Stimulated activated CD8-positive, alpha-beta memory T cell treated with anti-CD3 and anti-CD28 coated beads, Interleukin-7, amount 100 ng/mL, for 24 hours (primary cell): ENCODE measurements around the gene MBNL1.
A peak's percentile ranks its signal among the peaks of the same experiment; 100 is the strongest.

ENCODE experiments used
- DNase-seq: peaks from one replicate; pipeline ENCODE4 v3.0.0-alpha.2; 2020; ENCODE audit warnings: low read depth

Gene MBNL1

DNA sequence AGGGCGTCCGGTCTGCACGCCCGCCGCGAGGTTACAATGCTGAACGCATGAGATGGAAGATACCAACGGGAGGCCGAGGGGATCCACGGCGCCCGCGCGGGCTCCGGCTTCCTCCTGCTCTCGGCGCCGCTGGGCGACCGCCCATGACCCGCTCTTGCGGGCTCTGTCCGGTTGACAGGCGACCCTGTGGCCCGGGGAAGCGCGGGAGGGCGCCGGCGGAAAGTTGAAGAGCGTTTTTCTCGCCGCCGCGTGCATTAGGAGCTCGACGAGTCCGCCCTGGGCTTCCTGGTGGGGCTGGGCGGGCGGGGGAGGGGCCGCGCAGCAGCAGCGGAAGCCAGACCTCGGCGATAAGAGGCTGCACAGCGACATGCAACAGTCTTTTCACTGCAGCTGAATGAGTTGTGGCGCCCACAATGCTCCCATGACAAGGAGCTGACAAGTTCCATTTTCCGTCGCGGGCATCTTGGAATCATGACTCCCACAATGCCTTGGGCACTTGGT lies at the start of gene MBNL1:
MBNL1 (plus strand) TSS at position 375 of the 501 bp plus-strand sequence. CDS start 31,265 bp downstream, outside the sequence.
- DNase-seq, result peak; percentile 66

GRCh38 chr3:152219216-152219615 lies 49.5 kb upstream of the MBNL1 start:
- DNase-seq, result no peak

- DNase-seq, result no peak
Observed at GRCh38 chr3:152219769-152220255, 48.9 kb upstream of the MBNL1 start.

GRCh38 chr3:152222327-152222726 lies 46.4 kb upstream of the MBNL1 start:
- no peak for DNase-seq

DNA sequence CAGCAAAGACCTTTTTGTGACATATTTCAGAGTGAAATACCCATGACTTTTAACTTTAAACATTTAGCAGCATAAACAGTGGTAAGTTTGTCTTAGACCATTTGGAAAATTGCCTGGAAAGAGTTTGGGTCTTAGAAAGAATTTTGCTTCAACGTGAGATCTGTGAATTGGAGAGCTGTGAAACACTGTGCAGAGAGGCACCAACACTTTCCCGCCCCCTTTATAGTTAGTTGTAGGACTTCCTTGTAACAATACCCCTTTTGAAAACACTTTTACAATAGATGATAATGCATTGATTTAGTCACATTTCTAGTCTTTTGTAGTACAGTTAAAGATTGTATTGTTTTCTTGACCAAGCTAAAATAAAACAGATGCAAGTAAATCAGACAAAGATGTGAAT lies 43.5 kb upstream of the MBNL1 start:
- DNase-seq, result no peak

DNA sequence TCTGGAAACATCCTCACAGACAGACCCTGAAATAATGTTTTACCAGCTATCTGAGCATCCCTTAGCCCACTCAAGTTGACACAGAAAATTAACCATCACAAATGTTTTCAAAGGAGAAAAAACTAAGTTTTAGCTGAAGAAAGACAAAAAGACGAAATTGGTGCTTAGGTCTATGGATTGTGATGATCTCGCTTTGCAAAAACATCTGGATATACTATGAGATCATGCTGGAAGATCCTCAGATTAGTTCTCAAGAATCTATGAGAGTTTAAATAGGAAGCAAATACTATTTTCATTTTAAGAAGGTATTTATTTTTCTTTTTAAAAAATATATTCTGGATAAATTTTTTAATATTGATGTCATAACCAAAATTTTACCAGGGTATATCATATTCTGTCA lies 42.6 kb upstream of the MBNL1 start:
- DNase-seq, result no peak

DNA sequence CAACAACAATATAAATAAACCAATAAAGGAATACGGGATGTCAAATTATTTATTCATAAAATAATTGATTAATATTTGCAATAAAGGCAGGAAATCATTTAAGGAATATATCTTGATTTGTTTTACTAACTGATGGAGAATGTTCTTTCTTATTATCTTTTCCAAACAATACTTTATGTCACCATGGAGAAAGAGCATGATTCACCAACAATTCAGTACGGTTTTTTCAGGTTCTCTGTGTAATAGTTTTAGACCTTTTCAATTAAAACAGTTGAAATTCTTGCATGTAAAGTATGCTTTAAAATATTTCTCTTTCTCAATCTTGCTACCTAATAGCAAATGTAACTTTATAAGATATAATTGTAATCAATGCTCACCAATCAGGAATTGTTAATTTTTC lies 41.7 kb upstream of the MBNL1 start:
- DNase-seq, result no peak

DNA sequence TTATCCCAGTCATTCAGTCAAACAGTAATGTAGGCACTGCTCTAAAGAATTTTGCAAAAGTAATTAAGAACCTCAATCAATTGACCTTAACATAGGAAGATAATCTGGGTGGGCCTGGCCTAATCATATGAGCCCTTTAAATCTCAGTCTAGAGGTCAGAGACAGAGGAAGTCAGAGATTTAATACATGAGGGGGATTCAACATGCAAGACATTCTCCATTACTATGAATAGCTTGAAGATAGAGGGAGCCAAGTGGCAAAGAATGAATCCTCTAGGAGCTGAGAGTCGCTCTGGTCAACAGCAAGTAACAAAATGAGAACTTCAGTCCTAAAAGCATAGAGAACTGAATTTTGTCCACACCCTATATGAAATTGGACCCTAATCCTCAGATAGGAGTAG lies 39.0 kb upstream of the MBNL1 start:
- DNase-seq, result no peak

- DNase-seq, result no peak
Observed at GRCh38 chr3:152230370-152230769, 38.4 kb upstream of the MBNL1 start.

- no peak for DNase-seq
Observed at GRCh38 chr3:152232001-152232400, 36.7 kb upstream of the MBNL1 start.

DNA sequence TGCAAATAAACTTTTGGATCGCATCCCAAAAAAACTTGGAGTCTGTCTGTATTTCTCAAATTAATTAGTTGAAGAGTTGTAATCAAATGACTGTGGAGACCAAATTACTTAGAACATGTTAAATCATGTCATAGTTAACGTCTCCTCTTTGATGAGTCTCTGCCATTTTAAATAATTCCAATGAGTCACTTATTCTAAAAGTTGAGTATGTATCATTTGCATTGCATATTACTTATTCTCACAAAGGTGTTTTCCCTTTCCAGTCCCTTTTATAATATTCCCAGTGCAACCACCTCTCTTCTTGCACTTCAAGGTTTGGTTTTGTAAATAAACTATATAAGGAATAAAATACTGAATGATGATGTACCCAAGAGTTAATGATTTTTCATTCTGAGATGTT lies 36.0 kb upstream of the MBNL1 start:
- DNase-seq, result no peak

- DNase-seq, result no peak
Observed at GRCh38 chr3:152234657-152235375, 33.9 kb upstream of the MBNL1 start.

DNA sequence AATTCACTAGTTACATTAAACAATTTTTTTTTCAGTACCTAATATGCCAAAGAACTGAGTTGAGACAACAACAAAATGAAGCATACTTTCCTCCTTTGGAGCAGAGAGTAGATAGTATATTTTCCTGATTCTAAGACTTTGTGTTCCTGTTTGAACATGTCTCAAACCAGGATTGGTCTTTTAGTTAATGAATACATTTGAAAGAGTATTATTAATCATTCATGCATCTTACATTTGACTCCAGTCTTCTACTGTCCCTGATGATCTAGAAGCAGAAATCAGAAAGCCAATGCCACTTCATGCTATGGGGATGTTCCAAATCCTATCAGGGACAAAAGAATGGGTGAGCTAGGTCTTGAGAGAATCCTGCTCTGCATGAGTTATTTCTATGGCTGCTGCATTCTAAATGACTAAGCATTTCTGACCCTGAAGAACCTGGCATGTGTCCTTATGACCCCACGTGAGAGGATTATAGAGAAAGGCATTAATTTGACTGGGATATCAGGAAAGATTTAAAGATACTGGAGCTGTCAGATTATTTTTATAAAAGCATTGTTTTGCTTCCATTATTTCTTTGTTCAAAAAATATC lies 32.9 kb upstream of the MBNL1 start:
- DNase-seq, result no peak

GRCh38 chr3:152236716-152237115 lies 32.0 kb upstream of the MBNL1 start:
- DNase-seq, result no peak

DNA sequence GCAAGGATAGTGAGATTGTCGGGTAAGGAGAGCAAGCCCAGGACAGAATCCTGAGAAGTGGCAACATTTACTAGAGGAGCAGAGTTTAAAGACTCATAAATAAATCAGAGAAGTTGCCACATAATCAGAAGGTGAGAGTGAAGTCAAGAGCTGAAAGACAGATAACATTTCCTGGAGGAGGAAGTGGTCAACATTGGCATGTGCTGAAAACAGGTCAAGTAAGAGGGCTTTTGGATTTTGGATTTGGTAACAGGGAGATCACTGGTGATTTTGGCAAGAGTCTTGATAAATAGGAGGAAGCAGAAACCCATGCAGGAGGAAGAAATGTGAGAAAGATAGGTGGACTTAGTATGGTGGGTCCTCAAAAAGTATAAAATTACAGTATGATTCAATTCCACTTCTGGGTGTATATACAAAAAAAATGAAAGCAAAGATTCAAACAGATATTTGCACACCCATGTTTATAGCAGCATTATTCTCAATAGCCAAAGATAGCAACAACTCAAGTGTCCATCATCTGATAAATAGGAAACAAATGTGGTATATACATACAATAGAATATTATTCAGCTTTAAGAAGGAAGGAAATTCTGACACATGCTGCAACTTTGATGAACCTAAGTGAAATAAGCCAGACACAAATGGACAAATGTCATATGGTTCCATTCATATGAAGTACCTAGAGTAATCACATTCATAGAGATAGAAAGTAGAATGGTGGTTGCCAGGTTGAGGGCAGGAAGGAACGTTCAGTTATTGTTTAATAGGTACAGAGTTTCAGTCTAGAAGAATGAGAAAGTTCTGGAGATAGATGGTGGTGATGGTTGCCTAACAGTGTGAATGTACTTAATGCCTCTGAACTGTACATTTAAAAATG lies 27.3 kb upstream of the MBNL1 start:
- no peak for DNase-seq

DNA sequence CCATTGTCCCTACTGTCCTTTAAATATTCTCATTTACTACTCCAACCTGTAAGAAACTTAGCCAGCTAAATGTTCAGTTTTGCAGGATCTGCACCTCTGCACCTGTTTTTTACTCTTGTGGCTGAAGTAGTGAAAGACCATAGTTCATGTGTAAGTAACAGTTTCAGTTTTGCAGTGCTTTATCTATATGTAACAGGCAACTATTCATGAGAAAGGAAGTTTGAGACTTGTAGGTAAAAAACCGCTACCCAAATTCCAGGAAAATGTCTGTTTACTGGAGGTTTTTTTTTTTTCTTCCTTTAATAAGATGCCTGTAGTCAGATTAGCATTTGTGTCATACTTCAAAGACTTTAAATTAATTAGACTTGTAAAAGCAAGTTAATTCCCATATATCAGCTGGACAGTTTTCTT lies 25.4 kb upstream of the MBNL1 start:
- no peak for DNase-seq

DNA sequence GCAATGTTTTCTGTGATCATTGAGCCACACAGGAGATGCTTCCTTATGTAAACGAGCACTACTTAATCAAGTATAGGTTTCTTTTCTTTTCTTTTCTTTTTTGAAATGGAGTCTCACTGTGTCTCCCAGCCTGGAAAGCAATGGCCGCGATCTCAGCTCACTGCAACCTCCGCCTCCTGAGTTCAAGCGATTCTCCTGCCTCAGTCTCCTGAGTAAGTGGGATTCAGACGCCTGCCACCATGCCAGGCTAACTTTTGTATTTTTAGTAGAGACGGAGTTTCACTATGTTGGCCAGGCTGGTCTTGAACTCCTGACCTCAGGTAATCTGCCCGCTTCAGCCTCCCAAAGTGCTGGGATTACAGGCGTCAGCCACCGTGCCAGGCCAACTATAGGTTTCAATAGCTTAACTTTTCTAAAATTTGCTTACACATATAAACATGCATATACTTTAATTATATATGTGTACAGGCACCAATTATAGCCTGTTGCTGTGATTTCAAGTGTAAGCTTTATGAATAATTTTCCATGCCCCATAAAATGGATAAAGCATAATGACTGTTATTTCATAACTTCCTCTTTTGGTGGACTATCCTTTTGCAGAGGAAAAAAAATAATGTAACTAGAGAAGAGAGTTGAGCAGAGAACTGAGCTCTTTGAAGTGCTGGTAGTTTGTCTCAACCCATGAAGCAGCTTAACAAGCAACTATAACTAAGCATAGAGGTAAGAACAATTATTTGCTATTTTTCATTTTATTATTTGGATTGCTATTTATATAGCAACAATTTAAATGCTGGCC lies 24.8 kb upstream of the MBNL1 start:
- no peak for DNase-seq

DNA sequence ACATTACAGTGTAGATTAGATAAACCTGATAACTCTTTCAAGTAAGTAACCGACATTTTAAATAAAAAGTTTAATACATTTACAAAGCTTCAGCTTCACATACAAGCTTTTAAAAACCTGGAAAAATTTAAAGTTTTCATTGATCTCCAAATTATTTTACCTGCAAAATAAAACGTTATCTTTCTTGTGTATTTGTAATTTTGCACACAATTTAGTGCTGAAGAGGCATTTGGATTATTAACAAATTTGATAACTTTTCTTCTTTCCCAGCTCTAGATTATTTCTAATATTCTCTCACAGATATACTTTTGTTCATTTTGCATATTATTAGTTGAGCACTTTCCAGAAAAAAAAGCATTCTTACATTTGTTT lies 24.2 kb upstream of the MBNL1 start:
- no peak for DNase-seq

GRCh38 chr3:152245498-152246170 lies 23.1 kb upstream of the MBNL1 start:
- DNase-seq, result no peak

DNA sequence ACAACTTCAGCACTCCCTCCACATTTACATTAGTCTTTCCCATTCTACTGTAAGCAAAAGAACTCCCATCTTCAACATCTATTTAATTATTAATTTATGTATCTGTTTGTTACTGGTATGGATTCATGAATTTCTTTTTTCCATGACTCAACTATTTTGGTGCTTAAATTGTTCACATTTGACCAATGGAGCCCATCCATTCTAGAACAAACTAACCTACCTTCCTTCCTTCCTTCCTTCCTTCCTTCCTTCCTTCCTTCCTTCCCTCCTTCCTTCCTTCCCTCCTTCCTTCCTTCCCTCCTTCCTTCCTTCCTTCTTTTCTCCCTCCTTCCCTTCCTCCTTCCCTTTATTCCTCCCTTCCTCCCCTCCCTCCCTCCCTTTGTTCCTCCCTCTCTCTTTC lies 16.8 kb upstream of the MBNL1 start:
- DNase-seq, result no peak

GRCh38 chr3:152252755-152253154 lies 16.0 kb upstream of the MBNL1 start:
- DNase-seq, result no peak
